COLO668 (cell line): ENCODE measurements around the gene SLC22A1.
"Not testable (repeated sequence)": the region's sequence is repeated elsewhere in the genome, so short reads cannot be mapped to it uniquely, and the experiment has no call there.

ENCODE experiments used
- DNase-seq: peaks from one replicate; lab custom pipeline; 2025; ENCODE audit not compliant: unreplicated experiment; lab: John Stamatoyannopoulos, UW

The SLC22A1 gene

GRCh38 chr6:160121558-160121957 is at the start of gene SLC22A1:
Gene SLC22A1, plus strand, starts transcription at chr6:160121815. Its CDS starts 121 bp downstream, at chr6:160121936.
- DNase-seq: no peak

- DNase-seq: no peak
Measured at GRCh38 chr6:160073272-160073671, 48.3 kb upstream of the SLC22A1 start.

GRCh38 chr6:160076009-160076408 is 45.6 kb upstream of the SLC22A1 start:
- DNase-seq: no peak

GRCh38 chr6:160077024-160077423 is 44.6 kb upstream of the SLC22A1 start:
- DNase-seq: no peak

GRCh38 chr6:160077526-160077925 is 44.1 kb upstream of the SLC22A1 start:
- DNase-seq: no peak

- no peak for DNase-seq
Measured at GRCh38 chr6:160078883-160079685, 42.5 kb upstream of the SLC22A1 start.

GRCh38 chr6:160079686-160080043 is 42.0 kb upstream of the SLC22A1 start:
- no peak for DNase-seq

- DNase-seq: no peak
Measured at GRCh38 chr6:160080097-160080496, 41.5 kb upstream of the SLC22A1 start.

GRCh38 chr6:160081398-160081797 is 40.2 kb upstream of the SLC22A1 start:
- DNase-seq: no peak

GRCh38 chr6:160082627-160083026 is 39.0 kb upstream of the SLC22A1 start:
- no peak for DNase-seq

- DNase-seq: no peak
Measured at GRCh38 chr6:160084198-160084776, 37.3 kb upstream of the SLC22A1 start.

- DNase-seq: no peak
Measured at GRCh38 chr6:160085226-160085625, 36.4 kb upstream of the SLC22A1 start.

- no peak for DNase-seq
Measured at GRCh38 chr6:160085713-160086505, 35.7 kb upstream of the SLC22A1 start.

- no peak for DNase-seq
Measured at GRCh38 chr6:160086754-160087153, 34.9 kb upstream of the SLC22A1 start.

GRCh38 chr6:160088069-160088783 is 33.4 kb upstream of the SLC22A1 start:
- DNase-seq: peak; percentile 4

GRCh38 chr6:160088784-160089533 is 32.7 kb upstream of the SLC22A1 start:
- DNase-seq: no peak

GRCh38 chr6:160089534-160089897 is 32.1 kb upstream of the SLC22A1 start:
- no peak for DNase-seq

- not testable (repeated sequence) for DNase-seq
Measured at GRCh38 chr6:160090442-160091239, 31.0 kb upstream of the SLC22A1 start.

- not testable (repeated sequence) for DNase-seq
Measured at GRCh38 chr6:160092176-160092575, 29.4 kb upstream of the SLC22A1 start.

- no peak for DNase-seq
Measured at GRCh38 chr6:160092602-160093001, 29.0 kb upstream of the SLC22A1 start.
